IMR-90 (cell line): ENCODE measurements around the gene RASSF8. TPM values are rescaled to one million over a fixed set of nuclear protein-coding genes. Genes with fewer than 3 reads are reported as not detected.

ENCODE experiments used
- ATAC-seq: fragments of 200-7000 bp; cut with Tn5 transposase; 2 replicates; pipeline ENCODE4 v1.9.1; 2020; ENCODE audit warnings: low read depth, mild to moderate bottlenecking, moderate library complexity
- BruUV-seq: library from RNA; stranded (reverse); fragments of 400-500 nt; replicated peaks from 2 replicates; lab custom pipeline; 2021; lab: Mats Ljungman, UMichigan
- CTCF ChIA-PET: fragments of 300-600 bp; formaldehyde crosslinking; extraction: SDS; loops from one replicate; lab custom pipeline; 2021; ENCODE audit warnings: antibody characterized with exemption; lab: Yijun Ruan, JAX
- POLR2A ChIA-PET: fragments of 300-600 bp; sonication (Branson Sonifier 250); formaldehyde crosslinking; loops from one replicate; lab custom pipeline; 2022; ENCODE audit warnings: antibody characterized with exemption; ENCODE audit not compliant: unreplicated experiment; lab: Charles Lee
- DNase-seq: peaks from one replicate; pipeline ENCODE4 v3.0.0; 2013
- H2AFZ ChIP-seq: replicated peaks from 2 replicates; pipeline ENCODE3; 2013; ENCODE audit warnings: low read length, mild to moderate bottlenecking; ENCODE audit not compliant: poor library complexity
- H2AK5ac ChIP-seq: 2 replicates; pipeline ENCODE4 v1.6.1; 2013; ENCODE audit warnings: low read depth, low read length, inconsistent platforms
- H2AK9ac ChIP-seq: replicated peaks from 2 replicates; pipeline ENCODE3; 2013; ENCODE audit warnings: mild to moderate bottlenecking, low read depth, low read length, moderate library complexity; ENCODE audit not compliant: poor library complexity
- H2BK120ac ChIP-seq: 2 replicates; pipeline ENCODE4 v1.6.1; 2013; ENCODE audit warnings: low read depth, low read length, inconsistent platforms
- H2BK15ac ChIP-seq: 3 replicates; pipeline ENCODE4 v1.6.1; 2013; ENCODE audit warnings: low read depth, low read length, inconsistent platforms
- H2BK20ac ChIP-seq: 2 replicates; pipeline ENCODE4 v1.6.1; 2013; ENCODE audit warnings: low read depth, mild to moderate bottlenecking, inconsistent platforms, low read length, moderate library complexity
- H2BK5ac ChIP-seq: 2 replicates; pipeline ENCODE4 v1.6.1; 2013; ENCODE audit warnings: mild to moderate bottlenecking, low read depth, low read length, inconsistent platforms; ENCODE audit not compliant: poor library complexity, severe bottlenecking
- H3K14ac ChIP-seq: replicated peaks from 2 replicates; pipeline ENCODE4 v1.6.1; 2013; ENCODE audit warnings: low read depth, low read length, inconsistent platforms
- H3K18ac ChIP-seq: 2 replicates; pipeline ENCODE4 v1.6.1; 2013; ENCODE audit warnings: low read depth, low read length, control low read depth
- H3K23ac ChIP-seq: 2 replicates; pipeline ENCODE4 v1.6.1; 2013; ENCODE audit warnings: low read depth, low read length, inconsistent platforms
- H3K27ac ChIP-seq: 2 replicates; pipeline ENCODE4 v1.5.1; 2013; ENCODE audit warnings: mild to moderate bottlenecking, control low read depth, low read length; ENCODE audit not compliant: insufficient read depth
- H3K27me3 ChIP-seq: 2 replicates; pipeline ENCODE4 v1.6.1; 2013; ENCODE audit warnings: low read length; ENCODE audit not compliant: control insufficient read depth, insufficient read depth
- H3K36me3 ChIP-seq: 2 replicates; pipeline ENCODE4 v1.6.1; 2013; ENCODE audit warnings: low read length, mixed read lengths; ENCODE audit not compliant: control insufficient read depth, insufficient read depth
- H3K4ac ChIP-seq: 2 replicates; pipeline ENCODE4 v1.6.1; 2013; ENCODE audit warnings: low read depth, low read length, inconsistent platforms
- H3K4me1 ChIP-seq: 2 replicates; pipeline ENCODE4 v1.6.1; 2013; ENCODE audit warnings: low read length, mixed read lengths; ENCODE audit not compliant: control insufficient read depth, insufficient read depth
- H3K4me2 ChIP-seq: 2 replicates; pipeline ENCODE4 v1.6.1; 2013; ENCODE audit warnings: low read depth, mild to moderate bottlenecking, control low read depth, low read length, moderate library complexity
- H3K4me3 ChIP-seq: 2 replicates; pipeline ENCODE4 v1.5.1; 2013; ENCODE audit warnings: low read depth, mild to moderate bottlenecking, control low read depth, low read length, moderate library complexity; ENCODE audit not compliant: insufficient read depth
- H3K56ac ChIP-seq: 2 replicates; pipeline ENCODE4 v1.6.1; 2013; ENCODE audit warnings: low read length, inconsistent platforms; ENCODE audit not compliant: insufficient read depth; ENCODE audit errors: extremely low read depth
- H3K79me1 ChIP-seq, 2 experiments: 2 replicates each; pipeline ENCODE4 v1.6.1; 2013; ENCODE audit warnings: low read length in 2 of 2, inconsistent platforms in 1 of 2, low read depth in 1 of 2
- H3K9ac ChIP-seq: 2 replicates; pipeline ENCODE4 v1.6.1; 2013; ENCODE audit warnings: low read depth, low read length, control low read depth
- H3K9me1 ChIP-seq: 2 replicates; pipeline ENCODE4 v1.6.1; 2013; ENCODE audit warnings: low read length, inconsistent platforms; ENCODE audit not compliant: insufficient read depth
- H3K9me3 ChIP-seq: 2 replicates; pipeline ENCODE4 v1.6.1; 2013; ENCODE audit warnings: low read length; ENCODE audit not compliant: control insufficient read depth, insufficient read depth
- H4K20me1 ChIP-seq: 2 replicates; pipeline ENCODE4 v1.6.1; 2013; ENCODE audit warnings: low read length, inconsistent platforms; ENCODE audit not compliant: insufficient read depth
- H4K5ac ChIP-seq: 2 replicates; pipeline ENCODE4 v1.6.1; 2013; ENCODE audit warnings: mild to moderate bottlenecking, low read depth, low read length, control low read depth
- H4K8ac ChIP-seq, 2 experiments: 2 replicates each; pipeline ENCODE4 v1.6.1; 2013; ENCODE audit warnings: low read depth in 2 of 2, low read length in 2 of 2, control low read depth in 1 of 2, inconsistent platforms in 1 of 2
- H4K91ac ChIP-seq: 2 replicates; pipeline ENCODE4 v1.6.1; 2013; ENCODE audit warnings: low read depth, low read length, inconsistent platforms; ENCODE audit not compliant: insufficient read depth
- BHLHE40 ChIP-seq: fragments of 150-350 bp; IDR thresholded peaks from 2 replicates; pipeline ENCODE4 v1.6.1; 2016; ENCODE audit warnings: mild to moderate bottlenecking, low read depth, low read length
- CEBPB ChIP-seq: IDR thresholded peaks from 2 replicates; pipeline ENCODE4 v1.6.1; 2012; ENCODE audit warnings: low read depth, low read length, improper control_type of control experiment
- CHD1 ChIP-seq: IDR thresholded peaks from 2 replicates; pipeline ENCODE4 v1.6.1; 2012; ENCODE audit warnings: low read depth, low read length, improper control_type of control experiment
- CTCF ChIP-seq: conservative IDR thresholded peaks from 2 replicates; pipeline ENCODE4 v1.5.1; 2012; ENCODE audit warnings: mild to moderate bottlenecking, low read depth, low read length, improper control_type of control experiment
- ELK1 ChIP-seq: fragments of 150-350 bp; IDR thresholded peaks from 2 replicates; pipeline ENCODE4 v1.6.1; 2016; ENCODE audit warnings: low read depth, mild to moderate bottlenecking, low read length, moderate library complexity, borderline replicate concordance
- FOS ChIP-seq: fragments of 150-350 bp; IDR thresholded peaks from 2 replicates; pipeline ENCODE4 v1.6.1; 2016; ENCODE audit warnings: low read depth, low read length
- MAFK ChIP-seq: IDR thresholded peaks from 2 replicates; pipeline ENCODE4 v1.6.1; 2012; ENCODE audit warnings: low read depth, low read length, improper control_type of control experiment
- MAZ ChIP-seq: IDR thresholded peaks from 2 replicates; pipeline ENCODE4 v1.6.1; 2012; ENCODE audit warnings: low read depth, mild to moderate bottlenecking, low read length, improper control_type of control experiment, moderate library complexity, borderline replicate concordance
- MXI1 ChIP-seq: IDR thresholded peaks from 2 replicates; pipeline ENCODE4 v1.6.1; 2012; ENCODE audit warnings: low read depth, mild to moderate bottlenecking, low read length, moderate library complexity, borderline replicate concordance
- RCOR1 ChIP-seq: IDR thresholded peaks from 2 replicates; pipeline ENCODE4 v1.6.1; 2012; ENCODE audit warnings: mild to moderate bottlenecking, low read length, improper control_type of control experiment; ENCODE audit not compliant: insufficient replicate concordance
- RFX5 ChIP-seq: IDR thresholded peaks from 2 replicates; pipeline ENCODE4 v1.8.0; 2012; ENCODE audit warnings: low read depth, mild to moderate bottlenecking, low read length, moderate library complexity
- SMC3 ChIP-seq: fragments of 150-350 bp; IDR thresholded peaks from 2 replicates; pipeline ENCODE4 v1.6.1; 2016; ENCODE audit warnings: low read depth, mild to moderate bottlenecking, antibody characterized with exemption, low read length, moderate library complexity
- WGBS, 2 experiments: methylation state at CpG; one replicate each; pipeline versions ENCODE4 v1.1.5 to v1.1.7; 2013; ENCODE audit warnings: missing lambda C conversion rate in 2 of 2; ENCODE audit not compliant: insufficient read length in 1 of 2; ENCODE audit errors: extremely low coverage in 2 of 2; 5-methylcytosine and 5-hydroxymethylcytosine counted together
- dilution Hi-C: fragments of 300-500 bp; cut with HindIII; formaldehyde crosslinking; loops from one replicate; pipeline ENCODE4 v1.14.3; 2018; ENCODE audit warnings: low sequenced_read_pairs; ENCODE audit not compliant: unreplicated experiment
- in situ Hi-C: fragments of 300-500 bp; cut with MboI; formaldehyde crosslinking; loops from 3 replicates; pipeline ENCODE4 v1.14.3; 2019; ENCODE audit warnings: low sequenced_read_pairs, inconsistent platforms, mixed read lengths
- intact Hi-C: fragments of 100-400 bp; cut with micrococcal nuclease; formaldehyde crosslinking; loops from 2 replicates; pipeline ENCODE4 v1.10.0; 2022
- polyA plus RNA-seq, 3 experiments: library from polyadenylated mRNA; depleted of rRNA; stranded (reverse); fragments of >200 nt; gene quantifications; 2 replicates each; pipeline ENCODE4 v1.2.3, GENCODE V29; 2012; ENCODE audit warnings: low replicate concordance in 1 of 3
- total RNA-seq: library from RNA; depleted of rRNA; stranded (reverse); fragments of >200 nt; gene quantifications from 2 replicates; pipeline ENCODE4 v1.2.3, GENCODE V29; 2012

Gene RASSF8
- total and polyA plus RNA-seq, 2 of the 4 experiments (the other 2 are of a cell fraction), result 10.8 to 50.5 TPM

- ATAC-seq (peak; percentile 22; the same call in 1 of the 2 replicates), DNase-seq (peak; percentile 16)
- Histone ChIP-seq H3K4me3 (no peak overlapping the region), H3K27me3 (no peaks in the 10 kb centered on the region), H4K5ac (no peak overlapping the region), H4K20me1 (peaks cover 27% of the 10 kb centered on the region), H3K56ac (no peak overlapping the region), H3K27ac (no peak overlapping the region), H3K14ac (peak overlapping the region; percentile 1; the same call in 1 of the 2 replicates), H3K9me3 (peaks cover 2% of the 10 kb centered on the region; the same call in 1 of the 2 replicates), H2AK9ac (no peak overlapping the region), H3K79me1 (peaks cover 46 to 73% of the 10 kb centered on the region in 2 experiments), H3K4ac (no peak overlapping the region), H4K8ac (peak overlapping the region in 1 of 2 experiments; percentile 5; a peak in 1 of 4 replicates), H3K23ac (no peak overlapping the region), H3K36me3 (peaks cover 2% of the 10 kb centered on the region; the same call in 1 of the 2 replicates), H4K91ac (no peak overlapping the region), H2BK15ac (no peak overlapping the region), H2BK20ac (no peak overlapping the region), H3K9ac (no peak overlapping the region), H3K4me1 (peaks cover 15% of the 10 kb centered on the region), H2BK5ac (no peak overlapping the region), H2BK120ac (no peak overlapping the region), H3K4me2 (peak overlapping the region; percentile 5; the same call in 1 of the 2 replicates), H3K18ac (no peak overlapping the region), H3K9me1 (peaks cover 5% of the 10 kb centered on the region; the same call in 1 of the 2 replicates), H2AFZ (no peak overlapping the region), H2AK5ac (no peak overlapping the region)
- CTCF ChIA-PET, result no interaction called here
- WGBS, 2 experiments, result no CpG with 5 or more reads among the region's 1 CpG
- TF ChIP-seq RFX5, result no peak
- TF ChIP-seq ELK1, result no peak
- TF ChIP-seq BHLHE40, result no peak
- TF ChIP-seq MAZ, result no peak
- TF ChIP-seq CEBPB, result no peak
- TF ChIP-seq MXI1, result no peak
- no peak for TF ChIP-seq MAFK
- no peak for TF ChIP-seq RCOR1
- TF ChIP-seq FOS, result no peak
- no peak for TF ChIP-seq CHD1
- TF ChIP-seq CTCF, result no peak
- no peak for TF ChIP-seq SMC3
- dilution Hi-C loops (no loop called here), in situ Hi-C loops (no loop called here), intact Hi-C loops (no loop called here)
- no TSS peak for BruUV-seq
- POLR2A ChIA-PET, result no interaction called here
These were observed 49.1 kb downstream of the RASSF8 start for GRCh38 chr12:26007566-26007965.
